Right forelimb (tissue), 1 donor: Measurements from ENCODE around the gene MAPK8.

Experiments used
- DNase-seq: peaks from one replicate; pipeline ENCODE4 v3.0.0-alpha.2; 2018

The MAPK8 gene

GRCh38 chr10:48480397-48481374 lies 174.2 kb downstream of the MAPK8 start:
- DNase-seq, result no peak

- no peak for DNase-seq
Observed at GRCh38 chr10:48481385-48481784, 174.9 kb downstream of the MAPK8 start.

- no peak for DNase-seq
Observed at GRCh38 chr10:48482207-48482606, 175.7 kb downstream of the MAPK8 start.

- no peak for DNase-seq
Observed at GRCh38 chr10:48484911-48485310, 178.4 kb downstream of the MAPK8 start.

DNA sequence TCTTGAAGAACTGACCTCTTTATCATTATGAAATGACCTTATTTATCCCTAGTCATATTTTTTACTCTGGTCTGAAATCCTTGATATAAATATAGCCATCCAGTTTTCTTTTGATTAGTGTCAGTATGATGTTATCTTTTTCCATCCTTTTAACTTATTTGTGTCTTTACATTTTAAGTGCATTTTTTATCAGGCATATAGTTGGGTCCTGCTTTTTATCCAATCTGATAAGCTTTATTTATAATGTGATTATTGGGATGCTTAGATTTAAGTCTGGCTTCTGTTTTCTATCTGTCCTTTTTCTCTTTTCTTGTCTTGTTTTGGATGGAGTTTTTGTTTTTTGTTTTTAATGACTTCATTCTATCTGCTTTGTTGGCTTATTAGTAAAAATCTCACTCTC lies 179.2 kb downstream of the MAPK8 start:
- DNase-seq, result no peak

- no peak for DNase-seq
Observed at GRCh38 chr10:48487244-48487643, 180.8 kb downstream of the MAPK8 start.
